ENCODE measurements around the gene UTP4.
A peak's percentile ranks its signal among the peaks of the same experiment; 100 is the strongest.
"Not testable (repeated sequence)": the region's sequence is repeated elsewhere in the genome, so short reads cannot be mapped to it uniquely, and the experiment has no call there.

Gene UTP4

GRCh38 chr16:69131839-69132423 lies 518 bp upstream of the UTP4 start:
- DNase-seq = peak; percentile 81

- no peak for DNase-seq
Observed at GRCh38 chr16:69133373-69133954, 1.0 kb downstream of the UTP4 start.

- no peak for DNase-seq
Observed at GRCh38 chr16:69138608-69139007, 6.2 kb downstream of the UTP4 start.

- not testable (repeated sequence) for DNase-seq
Observed at GRCh38 chr16:69139464-69139863, 7.0 kb downstream of the UTP4 start.

- DNase-seq = no peak
Observed at GRCh38 chr16:69141014-69141413, 8.6 kb downstream of the UTP4 start.

- no peak for DNase-seq
Observed at GRCh38 chr16:69141936-69142335, 9.5 kb downstream of the UTP4 start.

- no peak for DNase-seq
Observed at GRCh38 chr16:69143116-69143515, 10.7 kb downstream of the UTP4 start.

GRCh38 chr16:69145658-69146057 lies 13.2 kb downstream of the UTP4 start:
- DNase-seq = no peak

GRCh38 chr16:69149621-69150020 lies 17.2 kb downstream of the UTP4 start:
- not testable (repeated sequence) for DNase-seq

GRCh38 chr16:69150146-69150865 lies 17.9 kb downstream of the UTP4 start:
- peak; percentile 64 for DNase-seq

GRCh38 chr16:69157196-69157595 lies 24.7 kb downstream of the UTP4 start:
- DNase-seq = no peak

GRCh38 chr16:69160192-69160591 lies 27.7 kb downstream of the UTP4 start:
- DNase-seq = no peak

GRCh38 chr16:69165584-69165983 lies 33.1 kb downstream of the UTP4 start:
- DNase-seq = no peak

- DNase-seq = peak; percentile 39
Observed at GRCh38 chr16:69166221-69166833, 33.9 kb downstream of the UTP4 start.

GRCh38 chr16:69166946-69167930 lies 34.8 kb downstream of the UTP4 start:
- no peak for DNase-seq

GRCh38 chr16:69169051-69169450 lies 36.6 kb downstream of the UTP4 start:
- DNase-seq = no peak

- DNase-seq = no peak
Observed at GRCh38 chr16:69169607-69170352, 37.3 kb downstream of the UTP4 start.

- no peak for DNase-seq
Observed at GRCh38 chr16:69171325-69172084, 39.1 kb downstream of the UTP4 start.

- DNase-seq = no peak
Observed at GRCh38 chr16:69176033-69176800, 43.8 kb downstream of the UTP4 start.

GRCh38 chr16:69179328-69180010 lies 47.0 kb downstream of the UTP4 start:
- DNase-seq = no peak

Measured in CD4-positive, alpha-beta T cell treated with Interleukin-6 for 4 hours (primary cell).